GM18519 (cell line): Measurements from ENCODE around the gene SLC29A3.

Experiments
- ATAC-seq: cut with Tn5 transposase; IDR thresholded peaks from one replicate; pipeline ENCODE4 v1.9.1; 2021; ENCODE audit warnings: mild to moderate bottlenecking, moderate library complexity; ENCODE audit not compliant: unreplicated experiment, low FRiP score

The SLC29A3 gene

DNA sequence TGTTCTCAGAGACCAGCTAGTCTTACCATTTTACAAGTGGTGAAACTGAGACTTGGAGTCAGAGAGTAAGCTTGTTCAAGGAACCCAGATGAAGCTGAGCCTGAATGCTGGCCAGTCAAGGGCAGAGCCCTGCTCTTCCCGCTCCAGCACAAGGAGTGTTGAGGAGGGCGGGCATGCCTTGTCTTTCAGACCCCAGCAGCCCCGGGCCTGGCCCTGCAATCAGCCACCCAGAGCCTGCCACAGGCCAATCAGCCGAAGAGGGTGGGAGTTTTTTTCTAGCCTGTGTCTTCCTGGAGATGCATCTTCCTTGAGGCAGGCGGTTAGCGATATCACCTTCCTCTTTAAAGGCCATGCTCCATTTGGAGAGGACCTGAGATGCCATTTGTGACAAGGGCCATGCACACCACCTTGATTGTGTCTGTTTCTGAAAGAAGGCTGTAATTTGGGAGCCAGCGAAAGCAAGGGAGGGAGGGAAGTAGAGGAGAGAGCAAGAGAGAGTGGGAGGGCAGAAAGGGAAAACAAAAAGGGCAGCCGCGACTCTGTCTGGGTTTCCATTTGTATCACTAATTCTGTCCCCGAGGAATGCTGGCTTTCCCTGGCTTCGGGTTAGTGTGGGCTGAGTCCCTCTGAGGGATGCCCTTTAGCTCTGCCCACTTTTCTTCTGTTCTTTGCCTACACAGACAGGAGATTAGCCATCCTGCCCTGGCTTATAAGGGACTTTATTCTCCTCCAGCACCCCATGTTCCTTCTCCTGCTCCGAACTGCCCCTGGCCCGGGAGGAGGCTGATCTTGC lies 85.6 kb downstream of the SLC29A3 start:
- ATAC-seq = no peak

GRCh38 chr10:71406878-71407277 lies 87.8 kb downstream of the SLC29A3 start:
- no peak for ATAC-seq

- no peak for ATAC-seq
Measured at GRCh38 chr10:71408436-71409225, 89.6 kb downstream of the SLC29A3 start.

- ATAC-seq = no peak
Measured at GRCh38 chr10:71409516-71410104, 90.6 kb downstream of the SLC29A3 start.
